B cell (primary cell): ENCODE measurements around the gene EVX1.

Experiments
- CTCF ChIP-seq: fragments of 200-600 bp; IDR thresholded peaks from one replicate; pipeline ENCODE4 v1.8.0; 2022; ENCODE audit warnings: antibody characterized with exemption, mild to moderate bottlenecking
- EZH2 ChIP-seq: IDR thresholded peaks from 2 replicates; pipeline ENCODE4 v1.6.1; 2012; ENCODE audit warnings: borderline replicate concordance, low read depth, mild to moderate bottlenecking, moderate library complexity, low read length; ENCODE audit not compliant: insufficient read depth, poor library complexity, severe bottlenecking

GRCh38 chr7:27194686-27195379, 47.8 kb upstream of the EVX1 start:
- TF ChIP-seq CTCF (no peak), EZH2 (no peak)
